ENCODE data around the gene GJD2.

GJD2 gene

DNA sequence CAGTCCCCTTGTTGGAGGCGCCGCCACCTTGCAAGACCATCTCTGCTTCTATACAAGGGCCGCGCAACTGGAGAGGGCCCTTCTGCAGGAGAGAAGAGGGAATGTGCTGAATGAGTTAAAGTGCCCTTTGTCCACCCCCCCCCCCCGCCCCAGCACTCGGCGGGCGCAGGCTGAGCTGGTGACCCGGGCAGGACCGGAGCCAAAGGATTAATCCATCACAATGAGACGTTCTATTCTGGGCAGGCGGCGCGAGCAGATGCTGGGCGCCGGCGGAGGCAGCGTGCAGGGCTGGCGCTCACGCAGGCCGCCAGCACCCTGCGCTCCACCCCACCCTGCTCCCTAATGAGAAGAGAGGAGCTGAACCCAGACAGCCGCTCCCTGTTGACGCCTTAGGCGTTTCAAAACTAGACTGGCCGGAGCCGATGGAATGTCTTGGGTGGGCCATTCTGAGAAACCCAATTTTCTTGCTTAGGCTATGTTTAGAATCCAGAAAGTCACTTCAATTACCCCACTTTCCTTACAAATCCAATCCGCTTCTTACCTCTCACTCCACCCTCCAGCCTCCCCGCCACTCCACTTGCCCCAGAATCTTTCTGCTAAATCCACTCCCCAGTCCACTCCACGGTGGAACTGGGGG lies 32.9 kb downstream of the GJD2 start:
- DNase-seq, result no peak

DNA sequence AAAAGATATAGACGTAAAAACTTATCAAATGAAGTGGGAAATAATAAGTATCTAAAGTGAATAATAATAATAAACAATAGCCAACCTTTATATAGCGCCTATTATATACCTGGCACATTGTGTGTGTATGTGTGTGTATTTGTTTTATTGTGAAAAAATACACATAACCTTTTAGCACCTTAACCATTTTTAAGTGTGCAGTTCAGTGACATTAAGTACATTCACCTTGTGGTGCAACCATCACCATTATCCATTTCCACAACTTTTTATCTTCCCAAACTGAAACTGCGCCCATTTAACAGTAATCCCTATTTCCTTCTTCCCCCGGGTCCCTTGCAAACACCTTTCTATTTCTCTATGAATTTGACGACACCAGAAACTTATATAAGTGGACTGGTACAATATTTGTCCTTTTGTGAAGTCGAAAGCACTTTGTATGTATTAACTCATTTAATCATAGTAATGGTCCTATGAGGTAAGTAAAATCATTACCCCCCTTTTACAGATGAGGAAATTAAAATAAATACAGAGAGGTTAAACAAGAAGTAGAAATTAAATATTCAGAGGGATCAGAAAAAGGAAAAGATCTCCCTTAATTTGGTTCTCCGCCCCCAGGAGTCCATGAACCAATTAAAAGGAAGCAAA lies 33.5 kb downstream of the GJD2 start:
- DNase-seq, result no peak

DNA sequence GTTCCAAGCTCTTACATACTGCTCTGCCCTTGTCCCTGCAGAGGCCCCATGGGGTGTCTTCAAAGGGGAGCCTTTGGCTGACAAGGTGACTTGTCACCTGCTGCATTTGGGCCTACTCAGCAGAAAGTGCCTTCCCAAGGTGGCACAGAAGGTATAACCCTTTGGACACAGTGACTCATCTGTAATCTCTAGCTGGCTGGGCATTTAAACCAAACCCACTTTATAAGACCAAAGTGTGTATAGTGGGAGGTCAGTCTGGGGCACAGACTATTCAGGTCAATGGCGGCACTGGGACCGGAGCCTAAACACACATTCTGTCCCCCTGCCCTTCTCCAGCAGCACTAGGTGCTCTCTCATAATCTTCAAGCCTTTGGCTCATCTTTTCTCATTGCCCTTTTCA lies 35.1 kb downstream of the GJD2 start:
- DNase-seq, result no peak

DNA sequence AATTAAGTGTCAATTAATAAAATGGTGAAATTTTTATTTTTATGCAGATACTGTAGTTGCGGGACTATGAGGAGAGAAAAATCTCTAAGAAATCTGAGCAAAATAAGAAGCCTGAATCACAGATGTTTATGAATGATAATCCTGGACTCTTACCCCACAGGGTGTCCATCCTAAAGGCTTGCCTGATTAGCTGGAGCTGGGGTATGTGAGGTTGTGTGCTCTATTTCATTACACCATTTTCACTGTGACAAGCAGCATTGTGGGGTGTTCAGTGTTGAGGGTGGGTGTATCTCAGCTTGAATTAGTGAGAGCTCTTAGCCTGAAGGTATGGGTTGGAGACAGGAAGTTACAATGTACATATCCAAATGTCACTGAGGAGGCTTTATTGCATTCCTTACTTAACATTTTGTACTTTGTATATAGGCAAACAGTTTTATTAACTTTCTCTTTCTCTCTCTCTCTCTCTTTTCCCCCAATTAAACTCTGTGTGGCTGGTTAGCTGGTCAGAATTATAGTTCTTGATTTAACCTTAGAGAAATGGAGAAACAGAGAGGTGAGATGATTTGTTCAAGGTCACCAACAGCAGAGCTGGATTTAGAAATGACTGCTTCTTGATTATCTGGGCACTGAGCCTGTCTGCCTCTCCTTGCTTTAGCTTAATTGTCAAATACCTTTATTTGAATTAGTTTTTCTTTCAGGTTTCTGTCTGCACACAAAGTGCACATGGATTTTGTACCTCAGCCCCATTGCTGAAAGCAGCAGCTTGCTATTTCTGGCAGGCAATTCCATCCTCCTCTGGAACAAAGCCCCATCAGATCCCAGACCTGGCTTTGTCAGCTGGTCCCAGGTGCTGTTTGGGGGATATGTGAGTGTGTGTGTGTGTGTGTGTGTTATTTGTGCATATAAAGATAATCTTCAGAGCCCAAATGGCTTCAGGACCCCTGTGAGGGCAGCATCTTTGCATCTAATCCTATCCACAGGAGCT lies 35.8 kb downstream of the GJD2 start:
- DNase-seq, result no peak

DNA sequence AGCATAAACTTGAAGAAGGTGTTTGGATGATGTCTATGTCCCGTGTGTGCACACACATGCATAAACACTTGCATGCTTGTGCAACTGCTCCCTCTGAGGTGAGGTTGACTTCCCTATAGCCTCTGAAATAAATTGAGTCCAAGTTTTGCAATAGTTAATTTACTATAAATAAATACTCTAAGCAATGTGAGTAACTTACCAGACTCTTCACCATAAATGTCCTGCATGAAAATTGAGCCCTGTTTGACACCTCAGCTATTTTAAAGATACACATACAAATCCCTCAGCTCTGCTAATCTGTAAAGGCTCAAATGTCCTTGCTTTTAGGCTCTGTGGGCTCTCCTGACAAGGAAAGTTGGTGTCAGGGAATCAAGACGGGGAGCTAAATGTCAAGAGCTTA lies 37.1 kb downstream of the GJD2 start:
- DNase-seq, result no peak

DNA sequence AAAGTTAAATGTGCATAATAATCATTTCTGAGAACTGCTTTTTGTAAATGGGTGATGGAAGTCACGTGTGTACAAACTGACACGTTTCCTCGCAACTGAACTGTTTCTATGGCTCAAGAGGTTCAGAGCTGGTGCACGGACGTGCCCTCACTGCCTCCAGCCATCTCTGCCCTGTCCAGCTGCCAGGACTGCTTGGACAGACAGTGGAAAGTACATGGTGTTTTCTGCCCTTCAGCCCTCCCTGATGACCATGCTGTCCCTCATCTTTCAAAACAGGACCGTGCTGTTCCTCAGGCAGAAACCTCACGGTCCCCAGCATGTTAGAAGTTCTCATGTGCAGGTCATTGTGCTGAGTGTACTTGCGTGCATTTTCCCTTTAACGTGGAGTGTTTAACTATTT lies 38.7 kb downstream of the GJD2 start:
- DNase-seq, result no peak

DNA sequence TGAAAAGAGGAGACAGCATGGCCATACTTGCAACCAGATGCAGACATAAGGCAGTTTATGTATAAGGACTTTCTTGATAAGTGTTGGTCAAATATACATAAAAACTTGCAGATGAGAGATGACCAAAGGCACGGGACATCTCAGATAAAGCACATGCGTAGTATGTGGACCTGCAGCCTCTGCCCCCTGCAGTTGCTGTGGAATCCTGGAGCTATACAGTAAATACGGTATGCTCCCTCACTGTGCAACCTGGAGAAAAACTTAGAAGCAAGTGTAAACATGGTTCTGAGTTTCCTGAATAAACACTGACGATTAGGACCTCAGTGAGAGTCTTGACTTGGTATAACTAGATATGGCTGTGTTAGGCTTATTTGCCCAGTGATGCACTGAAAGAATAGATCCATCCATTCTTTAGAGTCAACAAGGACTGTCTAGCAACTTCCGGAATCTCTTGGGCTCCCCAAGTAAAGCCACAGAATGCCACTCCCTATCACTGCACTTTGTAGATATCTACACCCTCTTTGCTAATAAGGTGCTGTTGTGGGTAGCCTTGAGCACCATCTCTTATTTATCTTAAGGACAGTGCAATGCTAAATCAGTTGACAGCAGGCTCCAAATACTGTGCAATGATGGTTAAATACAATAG lies 40.2 kb downstream of the GJD2 start:
- no peak for DNase-seq

- DNase-seq, result no peak
Measured at GRCh38 chr15:34713635-34714034, 41.2 kb downstream of the GJD2 start.

DNA sequence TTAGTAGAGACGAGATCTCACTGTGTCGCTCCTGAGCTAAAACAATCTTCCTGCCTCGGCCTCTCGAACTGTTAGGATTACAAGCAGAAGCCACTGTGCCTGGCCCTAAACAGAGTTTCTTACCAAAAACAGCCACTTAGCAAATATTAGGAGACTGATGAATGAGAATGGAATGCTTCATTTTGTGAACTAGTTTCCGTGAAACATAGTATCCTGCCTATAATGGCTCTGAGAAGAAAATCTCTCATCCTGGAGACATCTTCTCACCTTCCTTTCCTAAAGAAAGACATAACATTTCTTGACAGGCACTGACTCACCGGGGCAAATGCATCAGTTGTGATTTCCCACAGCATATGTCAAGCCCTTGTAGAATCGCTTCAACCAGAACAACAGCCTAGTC lies 44.9 kb downstream of the GJD2 start:
- DNase-seq, result no peak

DNA sequence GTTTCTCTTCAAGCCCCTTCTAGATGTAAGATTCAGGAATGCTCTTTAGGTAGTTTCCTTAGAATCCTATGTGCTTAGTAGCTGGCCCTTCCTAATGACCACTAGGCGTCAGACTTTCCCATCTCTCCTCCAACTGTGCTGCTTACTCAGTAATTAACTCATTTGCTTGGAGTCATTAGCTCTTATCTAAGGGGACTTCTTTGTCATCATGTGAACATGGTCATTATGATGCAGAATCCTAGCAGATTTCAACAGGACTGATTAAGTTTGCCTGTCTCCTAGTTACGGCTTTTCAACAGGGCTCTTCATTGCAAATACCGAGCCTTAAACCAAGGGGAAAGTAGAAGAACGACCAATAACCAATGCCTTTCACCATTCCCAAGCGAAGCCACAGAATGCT lies 46.4 kb downstream of the GJD2 start:
- DNase-seq, result no peak

DNA sequence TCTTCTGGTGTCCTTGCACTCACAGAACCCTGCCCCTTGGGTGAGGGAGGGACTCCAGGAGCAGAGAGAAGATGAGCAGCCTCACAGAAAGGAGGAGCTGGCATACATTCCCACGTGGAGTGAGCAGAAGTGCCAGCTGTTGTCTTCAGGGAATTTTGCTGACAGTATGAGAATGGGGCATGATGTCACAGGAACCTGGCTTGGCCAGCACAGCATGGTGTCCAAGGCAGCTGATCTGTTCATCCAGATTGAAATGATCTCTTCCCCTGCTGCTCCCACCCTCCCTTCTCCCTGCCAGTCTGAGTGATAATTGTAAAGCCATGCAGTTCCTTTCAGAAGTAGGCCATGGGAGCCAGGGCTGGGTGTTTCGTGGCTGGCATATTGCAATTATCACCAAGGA lies 53.3 kb downstream of the GJD2 start:
- DNase-seq, result no peak
